CD1c-positive myeloid dendritic cell (primary cell): ENCODE data around the gene TRIM31.
A peak's percentile ranks its signal among the peaks of the same experiment; 100 is the strongest.
"Not testable (repeated sequence)": the region's sequence is repeated elsewhere in the genome, so short reads cannot be mapped to it uniquely, and the experiment has no call there.

Source experiments
- DNase-seq: peaks from one replicate; pipeline ENCODE4 v3.0.0-alpha.2; 2016; ENCODE audit errors: extremely low spot score

The TRIM31 gene

DNA sequence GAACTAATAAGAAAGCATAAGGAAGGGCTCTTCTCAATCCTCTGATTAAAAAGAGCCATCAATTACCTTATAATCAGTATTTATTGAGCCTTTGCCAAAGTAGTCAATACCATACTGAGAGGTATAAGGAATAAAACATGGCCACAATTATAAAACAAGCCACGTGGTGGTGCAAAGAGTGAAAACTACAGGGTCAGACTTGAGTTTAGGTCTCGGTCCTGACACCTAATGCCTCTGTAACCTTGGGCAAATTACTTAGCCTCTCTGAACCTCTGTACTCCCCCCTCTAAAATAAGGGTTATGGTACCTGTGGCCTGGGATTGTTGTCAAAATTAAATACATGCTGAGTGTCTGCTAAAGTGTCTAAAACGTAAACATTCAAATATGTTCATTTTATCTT, 36.3 kb upstream of the TRIM31 start:
- DNase-seq, result no peak

DNA sequence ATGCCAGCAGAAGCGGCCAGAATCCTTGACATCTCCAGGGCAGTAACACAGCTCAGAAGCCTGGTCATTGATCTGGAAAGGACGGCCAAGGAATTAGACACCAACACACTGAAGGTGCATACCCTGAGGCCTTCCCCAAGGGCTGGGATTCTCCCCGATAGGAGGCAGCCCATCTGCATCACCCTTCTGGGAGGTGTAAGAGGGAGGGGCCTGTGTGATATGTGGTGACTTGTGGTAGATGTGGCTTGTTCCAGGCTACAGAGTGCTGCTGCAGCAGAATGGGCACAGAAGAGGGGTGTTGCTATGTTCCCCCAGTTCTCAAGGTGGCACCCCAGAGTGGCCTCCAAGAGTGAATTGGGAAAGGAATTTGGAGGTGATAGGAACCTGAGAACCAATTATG, 34.2 kb upstream of the TRIM31 start:
- no peak for DNase-seq

DNA sequence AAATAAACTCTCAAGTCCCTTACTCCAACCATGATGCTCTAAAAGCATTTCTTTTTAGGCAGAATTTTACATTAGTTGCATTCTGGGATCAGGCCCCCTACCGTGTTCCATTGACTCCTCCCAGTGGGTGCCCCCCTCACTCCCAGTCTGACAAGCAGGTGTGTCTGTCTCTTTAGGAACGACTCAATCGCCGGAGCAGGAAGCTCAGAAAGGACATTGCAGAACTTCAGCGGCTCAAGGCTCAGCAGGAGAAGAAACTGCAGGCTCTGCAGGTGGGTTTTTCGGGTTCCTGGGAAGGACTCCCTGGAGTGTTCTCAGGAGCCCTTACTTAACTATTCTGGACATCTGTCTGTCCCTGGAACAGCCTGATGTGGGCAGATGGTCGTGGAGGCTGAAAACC, 32.9 kb upstream of the TRIM31 start:
- DNase-seq, result no peak

DNA sequence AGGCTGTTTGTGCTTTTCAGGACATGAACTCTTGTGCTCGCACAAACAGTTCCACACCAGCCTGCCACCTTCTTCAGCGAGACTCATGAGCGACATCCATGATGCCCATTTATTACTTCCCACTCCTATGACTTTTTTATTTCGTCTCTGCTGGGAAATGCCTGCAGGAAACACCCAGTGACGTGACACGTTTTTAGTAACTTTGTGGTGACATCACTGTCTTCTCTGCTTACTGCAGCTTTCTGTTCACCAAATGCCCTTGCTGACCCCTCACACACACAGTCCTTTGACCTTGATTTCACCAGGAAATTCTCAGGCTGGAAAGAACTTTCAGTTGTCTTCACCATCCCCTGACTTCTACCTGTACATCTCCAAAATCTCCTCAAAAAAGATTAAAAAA, 31.9 kb upstream of the TRIM31 start:
- no peak for DNase-seq

DNA sequence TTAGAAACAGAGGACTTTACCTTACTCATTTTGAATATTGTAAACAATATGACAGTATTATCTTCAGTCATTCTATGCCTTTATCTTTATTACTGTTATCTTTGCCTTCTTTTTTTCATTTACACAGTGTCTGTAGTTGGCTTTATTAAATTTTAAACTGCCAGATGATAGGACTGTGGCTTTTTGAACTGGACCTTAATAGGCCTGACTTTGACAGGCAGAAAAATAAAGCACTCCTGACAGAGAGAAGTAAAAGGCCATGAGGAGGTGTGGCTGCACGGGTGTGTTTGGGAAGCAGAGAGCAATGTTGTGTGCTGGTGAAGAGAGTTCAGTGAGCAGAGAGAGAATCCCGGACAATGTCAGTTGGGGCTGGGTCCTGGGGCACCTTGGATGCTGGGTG, 30.9 kb upstream of the TRIM31 start:
- no peak for DNase-seq

DNA sequence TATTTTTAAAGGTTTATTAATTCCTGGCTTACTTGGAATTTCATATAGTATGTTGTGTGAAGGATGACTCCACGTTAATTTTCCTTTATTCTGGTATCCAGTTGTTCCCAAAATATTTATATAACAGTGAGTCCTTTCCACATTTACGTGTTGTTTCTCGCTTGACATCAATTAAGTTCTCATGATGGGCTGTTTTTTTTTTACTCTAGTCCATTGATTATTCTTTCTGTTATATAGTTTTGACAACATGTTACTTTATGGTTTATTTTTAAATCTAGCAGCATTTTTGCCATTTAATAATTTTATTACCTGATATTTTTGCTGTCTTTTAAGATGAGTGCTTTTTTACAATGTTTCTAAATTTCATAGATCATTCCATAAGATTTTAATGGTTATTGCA, 29.8 kb upstream of the TRIM31 start:
- DNase-seq, result no peak

DNA sequence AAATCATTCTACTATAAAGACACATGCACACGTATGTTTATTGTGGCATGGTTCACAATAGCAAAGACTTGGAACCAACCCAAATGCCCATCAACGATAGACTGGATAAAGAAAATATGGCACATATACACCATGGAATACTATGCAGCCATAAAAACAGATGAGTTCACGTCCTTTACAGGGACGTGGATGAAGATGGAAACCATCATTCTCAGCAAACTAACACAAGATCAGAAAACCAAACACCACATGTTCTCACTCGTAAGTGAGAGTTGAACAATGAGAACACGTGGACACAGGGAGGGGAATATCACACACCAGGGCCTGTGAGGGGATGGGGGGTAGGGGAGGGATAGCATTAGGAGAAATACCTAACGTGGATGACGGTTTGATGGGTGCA, 27.4 kb upstream of the TRIM31 start:
- not testable (repeated sequence) for DNase-seq

DNA sequence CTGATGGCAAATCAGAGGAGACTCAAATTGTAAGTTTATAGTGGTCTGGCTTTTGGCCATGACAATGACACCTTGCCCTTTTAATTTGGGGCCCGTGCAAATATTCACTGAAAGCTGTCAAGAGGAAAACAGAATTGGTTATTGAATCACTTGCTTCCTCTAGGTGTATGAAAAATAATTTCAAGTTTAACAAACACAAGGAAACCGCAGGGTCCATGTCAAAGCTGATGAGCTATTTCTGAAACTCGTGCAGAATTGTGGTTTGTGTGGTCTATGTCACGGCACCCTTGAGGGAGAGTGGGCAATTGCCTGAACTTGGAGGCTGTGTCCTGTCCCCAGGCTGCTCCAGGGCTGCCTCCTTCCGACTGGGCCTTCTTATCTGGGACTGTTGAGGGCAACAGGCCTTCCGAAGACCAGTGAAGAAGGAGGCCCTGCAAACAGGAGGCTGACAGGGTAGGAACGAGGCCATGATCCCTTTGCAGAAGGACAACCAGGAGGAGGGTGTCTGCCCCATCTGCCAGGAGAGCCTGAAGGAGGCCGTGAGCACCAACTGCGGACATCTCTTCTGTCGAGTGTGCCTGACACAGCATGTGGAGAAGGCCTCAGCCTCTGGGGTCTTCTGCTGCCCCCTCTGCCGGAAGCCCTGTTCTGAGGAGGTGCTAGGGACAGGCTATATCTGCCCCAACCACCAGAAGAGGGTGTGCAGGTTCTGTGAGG, 23.8 kb upstream of the TRIM31 start:
- no peak for DNase-seq

DNA sequence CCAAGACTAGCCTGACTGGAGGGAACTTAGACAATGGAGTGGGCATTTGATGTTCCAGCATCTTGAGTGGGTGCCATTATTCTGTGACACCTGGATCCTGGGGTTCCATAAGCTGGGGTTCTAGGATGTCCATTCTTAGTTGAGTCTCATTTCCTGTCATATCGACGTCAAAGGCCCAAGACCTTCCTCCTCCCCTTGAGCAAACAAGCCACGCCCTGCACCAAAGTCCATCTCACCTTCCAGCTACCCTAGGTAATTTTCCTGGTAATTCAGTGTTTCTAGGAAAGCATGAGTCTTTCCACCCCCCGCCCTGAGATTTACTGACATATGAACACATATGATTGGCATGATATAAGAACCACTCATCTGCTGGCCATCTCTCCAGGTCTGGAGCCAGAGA, 22.9 kb upstream of the TRIM31 start, which contains the start of gene TRIM40:
Gene TRIM40 (plus strand): TSS at position 384 of the 400 bp plus-strand sequence. CDS start 897 bp downstream, outside the sequence.
- DNase-seq, result no peak

DNA sequence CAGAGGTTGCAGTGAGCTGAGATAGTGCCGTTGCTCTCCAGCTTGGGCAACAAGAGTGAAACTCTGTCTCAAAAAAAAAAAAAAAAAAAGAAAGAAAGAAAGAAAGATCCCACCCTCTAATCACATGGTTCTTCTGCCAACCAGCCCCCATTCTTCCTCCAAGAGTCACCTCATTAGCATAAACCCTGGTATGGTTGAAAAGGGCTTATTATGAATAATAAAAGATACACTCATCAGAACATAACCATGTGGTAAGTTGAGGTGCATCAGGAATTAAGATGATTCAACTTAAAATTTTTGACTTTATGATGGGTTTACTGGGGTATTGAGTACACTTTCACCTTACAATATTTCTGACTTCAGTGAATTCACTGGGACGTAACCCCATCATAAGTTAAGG, 22.3 kb upstream of the TRIM31 start:
- DNase-seq, result no peak

DNA sequence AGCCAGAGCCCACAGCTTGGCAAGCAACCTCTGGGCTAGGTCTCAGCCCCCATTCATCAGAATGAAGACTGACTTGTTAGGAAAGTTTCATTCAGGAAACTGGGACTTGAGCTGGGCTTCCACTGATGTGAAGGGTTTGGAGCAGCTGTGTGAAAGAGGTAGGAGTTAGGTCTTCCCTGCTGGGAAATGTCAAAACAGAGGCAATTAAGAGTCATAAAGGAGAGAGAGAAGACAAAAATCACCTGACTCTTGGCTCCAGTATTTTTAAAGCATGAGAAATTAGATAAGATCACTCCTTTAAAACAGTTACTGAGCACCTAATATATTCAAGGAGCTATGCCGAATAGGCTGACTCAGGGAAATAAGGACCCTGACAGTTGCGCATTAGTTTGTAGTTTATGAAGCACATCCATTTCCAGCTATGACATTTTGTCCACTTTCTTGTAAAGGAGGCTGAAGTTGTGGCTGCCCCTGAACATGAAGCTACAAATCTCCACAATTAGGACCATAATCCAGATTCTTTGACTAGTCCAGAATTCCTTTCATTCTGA, 19.1 kb upstream of the TRIM31 start:
- no peak for DNase-seq

DNA sequence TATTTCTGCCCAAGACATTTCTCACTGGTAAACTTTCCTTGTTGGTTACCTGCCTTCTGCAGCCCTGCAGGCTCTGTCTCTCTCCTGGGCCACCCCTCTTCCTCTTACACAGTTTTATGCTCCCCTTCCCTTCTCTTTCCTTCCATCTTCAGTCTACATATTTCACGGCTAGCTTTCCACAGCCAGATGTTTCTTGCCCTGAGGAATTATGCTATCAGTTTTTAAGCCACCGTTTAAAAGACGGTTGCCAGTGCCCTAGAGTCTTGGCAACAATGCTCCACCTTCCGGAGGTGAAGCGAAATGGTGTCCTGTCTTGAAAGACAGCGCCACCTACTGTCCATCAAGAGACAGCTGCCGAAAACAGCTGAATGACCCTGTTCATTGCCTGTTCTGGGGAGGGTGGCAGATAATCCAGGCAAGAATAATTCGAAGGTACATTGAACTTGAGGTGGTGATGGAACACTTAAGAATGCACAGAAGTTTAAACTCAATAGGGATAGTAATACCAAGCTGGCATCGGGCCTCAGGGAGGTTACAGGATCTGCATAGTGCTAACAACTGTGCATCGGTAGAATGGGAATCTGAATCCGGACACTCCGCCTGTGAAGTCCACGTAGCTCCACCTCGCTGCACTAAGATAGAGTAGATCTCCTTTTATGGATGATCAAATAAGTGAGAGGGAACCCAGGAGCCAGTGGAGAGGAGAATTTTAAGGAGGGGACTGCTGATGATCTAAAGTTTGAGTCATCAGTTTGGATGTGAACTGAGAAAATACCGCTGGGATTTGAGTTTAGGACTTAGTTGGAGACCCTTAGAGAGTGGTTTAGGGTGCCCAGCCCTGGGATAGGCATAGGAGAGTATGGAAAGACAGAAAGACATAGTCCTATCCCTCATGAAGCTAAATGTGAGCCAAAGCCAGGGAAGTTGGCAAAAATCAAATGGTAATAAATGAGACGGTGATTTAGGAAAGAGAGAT, 18.3 kb upstream of the TRIM31 start:
- DNase-seq, result peak; percentile 87

DNA sequence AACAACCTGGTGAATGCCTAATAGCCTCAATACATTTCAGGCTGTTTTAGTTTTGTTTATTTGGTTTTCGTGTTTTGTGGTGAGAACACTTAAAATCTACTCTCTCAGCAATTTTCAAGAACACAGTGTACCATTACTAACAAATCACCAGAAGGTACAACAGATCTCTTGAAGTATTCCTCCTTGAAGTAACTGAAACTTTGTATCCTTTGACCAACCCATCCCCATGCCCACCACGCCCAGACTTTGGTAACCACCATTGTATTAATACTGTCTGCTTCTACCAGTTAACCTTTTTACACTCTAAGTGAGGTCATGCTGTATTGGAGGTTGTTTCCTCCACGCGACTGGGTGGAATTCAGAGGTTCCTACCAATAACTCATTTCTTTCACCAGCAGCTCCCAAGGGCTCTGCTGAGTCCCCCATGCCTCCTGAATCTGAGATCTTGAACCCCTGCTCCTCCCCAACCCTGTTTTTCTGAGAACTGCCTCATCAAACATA, 17.3 kb upstream of the TRIM31 start:
- no peak for DNase-seq

DNA sequence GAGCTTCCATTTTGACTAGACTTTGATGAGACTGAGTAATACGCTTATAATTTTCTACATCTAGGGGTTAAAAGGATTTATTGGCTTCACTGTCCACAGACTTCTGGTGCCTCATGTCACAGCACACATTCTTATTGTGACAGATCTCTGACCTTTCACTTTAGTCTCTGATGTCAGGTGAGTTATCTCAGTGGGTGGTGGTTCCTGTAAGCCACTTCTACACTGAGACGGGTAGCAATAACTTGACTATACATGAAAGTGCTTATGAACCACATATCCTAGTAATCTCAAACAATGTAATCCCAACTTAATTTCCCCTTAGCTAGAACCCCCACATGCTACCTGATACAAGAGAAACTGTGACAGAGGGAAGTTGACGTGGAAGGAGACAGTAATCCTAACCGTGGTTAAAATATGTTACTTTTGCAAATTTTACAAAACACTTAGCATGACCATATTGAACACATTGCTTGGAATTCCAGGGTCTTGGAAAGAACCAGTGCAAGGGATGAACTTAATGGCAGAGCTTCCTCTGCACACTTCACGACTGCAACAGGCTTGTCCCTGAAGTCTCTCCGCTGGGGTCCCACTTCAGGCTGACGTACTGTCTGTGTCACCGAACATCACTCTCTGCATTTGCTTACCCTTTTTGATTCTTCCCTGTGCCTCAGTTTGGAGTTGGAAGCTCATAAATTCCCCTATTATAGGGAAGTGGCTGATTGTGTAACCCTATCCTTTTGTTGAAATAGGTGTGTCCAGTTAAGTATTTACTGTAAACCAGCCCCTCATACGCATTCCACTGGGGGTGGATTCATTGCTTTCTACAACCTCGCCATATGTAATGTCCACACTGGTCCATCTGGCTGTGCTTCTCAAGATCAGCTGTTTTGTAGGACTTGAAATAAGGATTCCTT, 16.6 kb upstream of the TRIM31 start:
- DNase-seq, result peak; percentile 48

DNA sequence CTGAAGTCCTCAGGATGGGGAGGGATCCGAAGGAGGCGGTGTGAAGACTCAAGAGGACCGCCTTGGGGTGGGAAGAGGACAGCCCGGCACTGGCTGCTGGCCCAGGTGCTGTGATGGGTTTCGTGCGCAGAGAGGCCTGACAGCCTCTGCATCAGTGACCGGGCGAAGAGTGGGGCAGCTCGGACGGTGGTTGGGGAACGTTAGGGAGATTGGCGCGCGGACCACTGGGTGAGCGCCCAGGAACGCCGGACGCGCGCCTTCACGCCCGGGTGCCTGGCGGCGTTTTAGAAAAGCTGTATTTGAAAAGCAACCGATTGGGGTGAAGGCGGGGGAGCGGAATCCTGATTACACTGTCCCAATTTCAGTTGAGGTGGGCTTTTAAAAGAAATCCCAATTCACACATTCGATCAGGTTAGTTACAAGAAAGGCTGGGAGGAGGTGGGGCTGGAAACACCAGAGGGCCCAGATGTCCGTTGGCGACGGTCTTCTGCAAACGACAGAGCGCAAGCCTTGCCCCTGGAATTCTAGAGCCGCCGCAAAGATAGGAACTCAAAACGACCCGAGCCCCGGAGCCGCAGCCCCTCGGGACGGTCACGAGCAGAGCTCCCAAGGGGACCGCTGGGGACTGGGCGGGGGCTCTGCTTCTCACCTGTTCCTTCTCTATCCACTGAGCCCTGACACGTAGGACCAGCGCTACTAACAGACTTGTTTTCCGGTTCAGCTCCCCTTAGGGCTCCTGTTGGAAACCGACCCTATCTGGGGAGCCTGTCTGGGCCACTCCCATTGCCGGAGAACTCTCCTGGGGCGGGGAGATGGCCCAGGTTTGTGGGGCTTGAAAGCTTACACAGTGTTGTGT, 14.6 kb upstream of the TRIM31 start:
- no peak for DNase-seq

DNA sequence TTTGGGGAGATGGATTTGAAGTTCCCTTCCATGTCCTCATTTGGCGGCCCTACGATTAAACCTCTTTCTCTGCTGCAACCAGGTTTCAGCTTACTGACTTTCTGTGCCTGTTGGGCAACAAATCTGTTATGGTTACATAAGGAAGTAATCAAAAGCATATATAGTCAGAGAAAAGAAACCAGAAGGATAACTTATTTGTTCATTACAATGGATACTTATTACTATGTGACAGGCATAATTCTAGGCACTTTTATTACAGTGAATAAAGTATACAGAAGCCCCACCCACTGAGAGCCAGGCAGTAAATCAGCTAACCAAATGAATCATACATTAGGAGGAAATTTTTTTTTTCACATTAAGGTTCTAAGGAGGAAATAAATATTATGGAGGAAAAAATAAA, 9.6 kb upstream of the TRIM31 start:
- DNase-seq, result no peak

DNA sequence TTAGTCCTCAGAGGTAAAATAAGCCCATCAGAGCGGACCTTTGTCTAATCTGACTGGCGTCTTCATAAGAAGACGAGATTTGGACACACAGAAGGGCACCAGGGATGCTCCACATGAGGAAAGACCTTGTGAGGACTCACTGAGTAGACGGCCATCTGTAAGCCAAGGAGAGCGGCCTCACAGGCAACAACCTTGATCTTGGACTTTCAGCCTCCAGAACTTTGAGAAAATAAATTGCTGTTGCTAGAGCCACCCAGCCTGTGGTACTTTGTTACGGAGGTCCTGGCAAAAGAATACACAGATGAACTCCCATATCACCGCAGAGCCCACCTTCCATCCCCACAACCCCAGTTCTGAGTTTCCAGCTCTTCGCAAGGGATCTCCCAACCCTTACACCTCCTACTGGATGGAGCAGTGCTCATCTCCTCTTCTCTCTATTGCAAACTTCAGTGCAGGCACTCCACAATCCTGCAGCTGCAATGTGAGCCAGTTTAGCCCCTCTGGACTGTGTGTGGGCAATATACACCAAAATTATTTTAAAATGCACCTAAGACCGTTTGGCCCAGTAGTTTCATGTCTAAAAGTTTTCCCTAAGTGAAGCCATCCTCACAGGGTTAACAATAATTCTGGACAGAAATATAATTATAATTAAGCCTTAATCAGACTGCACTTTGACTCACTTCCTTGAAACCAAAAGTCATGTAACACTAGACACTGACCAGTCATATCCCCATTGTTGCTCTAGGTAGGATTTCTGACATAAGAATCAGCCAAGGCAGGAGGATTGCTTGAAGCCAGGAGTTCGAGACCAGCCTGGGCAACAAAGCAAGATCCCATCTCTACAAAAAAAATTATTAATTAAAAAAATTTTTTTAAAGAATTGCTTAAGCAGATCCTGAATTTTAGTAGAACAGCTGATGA, 8.8 kb upstream of the TRIM31 start:
- no peak for DNase-seq

DNA sequence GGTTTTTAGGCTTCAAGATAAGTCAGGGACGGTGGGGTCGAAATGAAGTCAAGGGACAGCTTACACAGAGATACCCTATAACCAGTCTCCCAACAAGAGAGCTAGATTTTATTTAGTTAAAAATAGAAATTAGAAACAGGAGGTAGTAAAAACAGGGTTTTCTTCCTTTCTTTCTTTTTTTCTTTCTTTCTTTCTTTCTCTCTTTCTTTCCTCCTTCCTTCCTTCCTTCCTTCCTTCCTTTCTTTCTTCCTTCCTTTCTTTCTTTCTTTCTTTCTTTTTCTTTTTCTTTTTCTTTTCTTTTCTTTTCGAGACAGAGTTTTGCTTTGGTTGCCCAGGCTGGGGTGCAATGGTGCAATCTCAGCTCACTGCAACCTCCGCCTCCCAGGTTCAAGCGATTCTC, 5.8 kb upstream of the TRIM31 start:
- not testable (repeated sequence) for DNase-seq

DNA sequence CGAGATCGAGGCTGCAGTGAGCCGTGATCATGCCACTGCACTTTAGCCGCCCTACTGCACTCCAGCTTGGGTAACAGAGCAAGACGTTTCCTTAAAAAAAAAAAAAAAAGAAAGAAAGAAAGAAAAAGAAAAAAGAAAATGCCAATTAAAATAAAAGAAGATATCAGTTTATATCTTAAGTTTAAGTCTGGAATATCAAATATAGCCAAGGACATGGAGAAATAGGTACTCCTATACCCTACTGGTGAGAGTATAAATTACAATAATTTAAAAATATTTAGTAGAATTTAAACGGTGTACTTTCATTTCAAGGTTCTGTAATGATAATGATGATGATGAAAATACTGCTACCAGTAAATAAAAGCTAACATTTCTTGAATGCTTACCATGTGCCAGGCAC, 3.8 kb upstream of the TRIM31 start:
- DNase-seq, result no peak
